ENCODE results near the gene PWWP2B.

Gene PWWP2B

GRCh38 chr10:132407243-132407746 lies 10.3 kb downstream of the PWWP2B start:
- Histone ChIP-seq H3K4me2 (ENCODE audit: low read length) (no peak overlapping the region), H3K79me2 (ENCODE audit: low read length) (no peaks in the 10 kb centered on the region), H2AFZ (ENCODE audit: low read depth, low read length) (no peak overlapping the region), H3K36me3 (replicated peaks; ENCODE audit: low read depth, low read length) (no peaks in the 10 kb centered on the region), H3K27ac (ENCODE audit: low read length) (no peak overlapping the region), H3K9ac (ENCODE audit: low read length) (no peak overlapping the region), H4K20me1 (ENCODE audit: insufficient read depth, low read length) (0 out of 2 replicates have a peak, but pooled peaks cover 2% of the 10 kb centered on the region), H3K9me3 (ENCODE audit: insufficient read depth, low read length) (no peaks in the 10 kb centered on the region), H3K4me1 (ENCODE audit: low read length) (no peaks in the 10 kb centered on the region), H3K4me3 (ENCODE audit: low read length) (no peak overlapping the region), H3K27me3 (ENCODE audit: low read depth, low read length) (no peaks in the 10 kb centered on the region)
- TF ChIP-seq CTCF (IDR thresholded peaks at IDR 0.05; ENCODE audit: low read depth, low read length) (no peak), EZH2phosphoT487 (IDR thresholded peaks at IDR 0.05; ENCODE audit: low read depth) (no peak)

- no peaks in the 10 kb centered on the region for H3K79me2 ChIP-seq (ENCODE audit: low read length)
- no peak overlapping the region for H3K27ac ChIP-seq (ENCODE audit: low read length)
- H3K9ac ChIP-seq (ENCODE audit: low read length), result no peak overlapping the region
- H3K9me3 ChIP-seq (ENCODE audit: insufficient read depth, low read length), result no peaks in the 10 kb centered on the region
- H4K20me1 ChIP-seq (ENCODE audit: insufficient read depth, low read length), result no peaks in the 10 kb centered on the region
- H3K4me1 ChIP-seq (ENCODE audit: low read length), result no peaks in the 10 kb centered on the region
- TF ChIP-seq CTCF (IDR thresholded peaks at IDR 0.05; ENCODE audit: low read depth, low read length) (no peak), EZH2phosphoT487 (IDR thresholded peaks at IDR 0.05; ENCODE audit: low read depth) (no peak)
- H2AFZ ChIP-seq (ENCODE audit: low read depth, low read length), result no peak overlapping the region
- H3K36me3 ChIP-seq (replicated peaks; ENCODE audit: low read depth, low read length), result no peaks in the 10 kb centered on the region
- H3K4me3 ChIP-seq (ENCODE audit: low read length), result no peak overlapping the region
- no peaks in the 10 kb centered on the region for H3K27me3 ChIP-seq (ENCODE audit: low read depth, low read length)
- H3K4me2 ChIP-seq (ENCODE audit: low read length), result no peak overlapping the region
Measured at GRCh38 chr10:132407846-132408278, 10.9 kb downstream of the PWWP2B start.

GRCh38 chr10:132408367-132408781 lies 11.4 kb downstream of the PWWP2B start:
- Histone ChIP-seq H3K9ac (ENCODE audit: low read length) (no peak overlapping the region), H3K9me3 (ENCODE audit: insufficient read depth, low read length) (no peaks in the 10 kb centered on the region), H3K4me1 (ENCODE audit: low read length) (no peaks in the 10 kb centered on the region), H2AFZ (ENCODE audit: low read depth, low read length) (no peak overlapping the region), H3K79me2 (ENCODE audit: low read length) (no peaks in the 10 kb centered on the region), H3K4me2 (ENCODE audit: low read length) (no peak overlapping the region), H3K27me3 (ENCODE audit: low read depth, low read length) (no peaks in the 10 kb centered on the region), H3K36me3 (replicated peaks; ENCODE audit: low read depth, low read length) (no peaks in the 10 kb centered on the region), H3K4me3 (ENCODE audit: low read length) (no peak overlapping the region), H4K20me1 (ENCODE audit: insufficient read depth, low read length) (no peaks in the 10 kb centered on the region), H3K27ac (ENCODE audit: low read length) (no peak overlapping the region)
- TF ChIP-seq EZH2phosphoT487 (IDR thresholded peaks at IDR 0.05; ENCODE audit: low read depth), result no peak
- TF ChIP-seq CTCF (IDR thresholded peaks at IDR 0.05; ENCODE audit: low read depth, low read length), result no peak

- H3K4me3 ChIP-seq (ENCODE audit: low read length), result no peak overlapping the region
- no peak overlapping the region for H2AFZ ChIP-seq (ENCODE audit: low read depth, low read length)
- TF ChIP-seq CTCF (IDR thresholded peaks at IDR 0.05; ENCODE audit: low read depth, low read length) (no peak), EZH2phosphoT487 (IDR thresholded peaks at IDR 0.05; ENCODE audit: low read depth) (no peak)
- H3K27ac ChIP-seq (ENCODE audit: low read length), result no peak overlapping the region
- H3K9me3 ChIP-seq (ENCODE audit: insufficient read depth, low read length), result no peaks in the 10 kb centered on the region
- no peak overlapping the region for H3K4me2 ChIP-seq (ENCODE audit: low read length)
- H3K9ac ChIP-seq (ENCODE audit: low read length), result no peak overlapping the region
- no peaks in the 10 kb centered on the region for H3K27me3 ChIP-seq (ENCODE audit: low read depth, low read length)
- H4K20me1 ChIP-seq (ENCODE audit: insufficient read depth, low read length), result no peaks in the 10 kb centered on the region
- H3K4me1 ChIP-seq (ENCODE audit: low read length), result no peaks in the 10 kb centered on the region
- H3K36me3 ChIP-seq (replicated peaks; ENCODE audit: low read depth, low read length), result no peaks in the 10 kb centered on the region
- H3K79me2 ChIP-seq (ENCODE audit: low read length), result no peaks in the 10 kb centered on the region
Measured at GRCh38 chr10:132408823-132409666, 12.0 kb downstream of the PWWP2B start.
